AG20443 (cell line): Measurements from ENCODE around the gene UTP14A.

Experiments
- DNase-seq: peaks from one replicate; pipeline ENCODE4 v3.0.0; 2012; ENCODE audit warnings: low spot score, mixed read lengths

The UTP14A gene

GRCh38 chrX:129953881-129954280 lies 47.9 kb downstream of the UTP14A start:
- no peak for DNase-seq

GRCh38 chrX:129954804-129955203 lies 48.8 kb downstream of the UTP14A start:
- no peak for DNase-seq

GRCh38 chrX:129955682-129956081 lies 49.7 kb downstream of the UTP14A start:
- no peak for DNase-seq

- DNase-seq, result no peak
Observed at GRCh38 chrX:129956145-129956544, 50.2 kb downstream of the UTP14A start.

GRCh38 chrX:129956765-129957164 lies 50.8 kb downstream of the UTP14A start:
- DNase-seq, result no peak

- DNase-seq, result peak; percentile 77
Observed at GRCh38 chrX:129957241-129958082, 51.5 kb downstream of the UTP14A start.

GRCh38 chrX:129958083-129958465 lies 52.1 kb downstream of the UTP14A start:
- no peak for DNase-seq

GRCh38 chrX:129958814-129959492 lies 53.0 kb downstream of the UTP14A start:
- DNase-seq, result no peak

GRCh38 chrX:129959493-129959832 lies 53.5 kb downstream of the UTP14A start:
- DNase-seq, result peak; percentile 52

- DNase-seq, result peak; percentile 53
Observed at GRCh38 chrX:129961180-129962083, 55.5 kb downstream of the UTP14A start.

- no peak for DNase-seq
Observed at GRCh38 chrX:129963729-129964128, 57.8 kb downstream of the UTP14A start.

- no peak for DNase-seq
Observed at GRCh38 chrX:129965166-129965565, 59.2 kb downstream of the UTP14A start.

GRCh38 chrX:129968968-129969367 lies 63.0 kb downstream of the UTP14A start:
- no peak for DNase-seq

- DNase-seq, result no peak
Observed at GRCh38 chrX:129976441-129976840, 70.5 kb downstream of the UTP14A start.
